GM13976 (cell line): Measurements from ENCODE around the gene SRGAP1.
"Not testable (repeated sequence)": the region's sequence is repeated elsewhere in the genome, so short reads cannot be mapped to it uniquely, and the experiment has no call there.

Source experiments
- DNase-seq: peaks from one replicate; pipeline ENCODE4 v3.0.0; 2012; ENCODE audit warnings: low spot score
- in situ Hi-C: fragments of 300-500 bp; cut with MboI; formaldehyde crosslinking; loops from one replicate; pipeline ENCODE4 v1.12.0; 2022; ENCODE audit warnings: low sequenced_read_pairs, mixed read lengths, inconsistent platforms; ENCODE audit not compliant: unreplicated experiment
- TF ChIP-seq, protein P1 (sequence below): IDR thresholded peaks from 2 replicates; pipeline ENCODE4 v1.5.1; 2012; ENCODE audit warnings: borderline replicate concordance, mild to moderate bottlenecking; ENCODE audit not compliant: insufficient read depth; ENCODE audit errors: extremely low read depth, missing control alignments, control extremely low read depth

SRGAP1 gene

GRCh38 chr12:63874897-63875480, 30.5 kb downstream of the SRGAP1 start:
- no peak for DNase-seq
- in situ Hi-C loops: no loop called here
- TF ChIP-seq, protein P1, sequence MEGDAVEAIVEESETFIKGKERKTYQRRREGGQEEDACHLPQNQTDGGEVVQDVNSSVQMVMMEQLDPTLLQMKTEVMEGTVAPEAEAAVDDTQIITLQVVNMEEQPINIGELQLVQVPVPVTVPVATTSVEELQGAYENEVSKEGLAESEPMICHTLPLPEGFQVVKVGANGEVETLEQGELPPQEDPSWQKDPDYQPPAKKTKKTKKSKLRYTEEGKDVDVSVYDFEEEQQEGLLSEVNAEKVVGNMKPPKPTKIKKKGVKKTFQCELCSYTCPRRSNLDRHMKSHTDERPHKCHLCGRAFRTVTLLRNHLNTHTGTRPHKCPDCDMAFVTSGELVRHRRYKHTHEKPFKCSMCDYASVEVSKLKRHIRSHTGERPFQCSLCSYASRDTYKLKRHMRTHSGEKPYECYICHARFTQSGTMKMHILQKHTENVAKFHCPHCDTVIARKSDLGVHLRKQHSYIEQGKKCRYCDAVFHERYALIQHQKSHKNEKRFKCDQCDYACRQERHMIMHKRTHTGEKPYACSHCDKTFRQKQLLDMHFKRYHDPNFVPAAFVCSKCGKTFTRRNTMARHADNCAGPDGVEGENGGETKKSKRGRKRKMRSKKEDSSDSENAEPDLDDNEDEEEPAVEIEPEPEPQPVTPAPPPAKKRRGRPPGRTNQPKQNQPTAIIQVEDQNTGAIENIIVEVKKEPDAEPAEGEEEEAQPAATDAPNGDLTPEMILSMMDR: no peak

DNA sequence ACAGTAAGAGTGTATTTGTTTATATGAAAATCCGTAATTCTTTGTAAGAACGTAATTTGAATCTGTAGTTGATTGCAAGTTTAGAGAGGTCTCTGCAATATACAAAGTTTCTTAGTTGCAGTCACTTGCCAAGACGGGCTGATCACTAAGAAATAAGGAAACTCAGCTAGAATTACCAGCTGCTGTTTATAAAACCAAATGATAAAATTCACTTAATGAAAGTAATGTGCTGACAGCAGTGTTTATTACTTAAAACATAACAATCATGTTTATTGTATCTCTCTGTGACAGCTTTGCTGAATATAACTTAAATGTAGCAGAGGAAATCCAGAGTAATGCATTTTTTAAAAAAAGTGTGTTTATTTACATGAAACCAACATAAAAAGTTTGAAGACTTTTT, 31.2 kb downstream of the SRGAP1 start:
- in situ Hi-C loops: no loop called here
- TF ChIP-seq, protein P1: no peak

GRCh38 chr12:63876980-63877379, 32.5 kb downstream of the SRGAP1 start:
- TF ChIP-seq, protein P1: no peak
- no peak for DNase-seq
- in situ Hi-C loops: no loop called here

More for the DNA sequence above, 31.2 kb downstream of the SRGAP1 start:
- no peak for DNase-seq

DNA sequence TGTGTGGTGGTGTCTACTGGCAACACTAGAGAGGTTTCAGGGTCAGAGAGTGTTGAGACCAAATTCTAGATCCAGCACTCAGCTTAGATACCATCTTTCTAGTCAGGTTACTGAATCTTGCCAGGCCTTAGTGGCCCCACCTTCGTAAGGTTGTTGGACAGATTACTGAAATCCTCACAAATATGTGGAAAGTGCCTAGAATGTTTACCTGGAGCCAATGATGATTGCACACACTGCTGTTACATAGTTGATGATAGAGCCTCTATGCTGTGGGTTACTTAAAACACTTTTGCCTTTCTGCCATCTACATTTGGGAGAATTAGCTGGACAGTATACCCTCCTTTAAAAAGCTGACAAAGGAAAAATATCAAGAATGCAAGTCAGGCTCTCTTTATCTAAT, 33.2 kb downstream of the SRGAP1 start:
- TF ChIP-seq, protein P1: no peak
- in situ Hi-C loops: no loop called here
- DNase-seq: no peak

DNA sequence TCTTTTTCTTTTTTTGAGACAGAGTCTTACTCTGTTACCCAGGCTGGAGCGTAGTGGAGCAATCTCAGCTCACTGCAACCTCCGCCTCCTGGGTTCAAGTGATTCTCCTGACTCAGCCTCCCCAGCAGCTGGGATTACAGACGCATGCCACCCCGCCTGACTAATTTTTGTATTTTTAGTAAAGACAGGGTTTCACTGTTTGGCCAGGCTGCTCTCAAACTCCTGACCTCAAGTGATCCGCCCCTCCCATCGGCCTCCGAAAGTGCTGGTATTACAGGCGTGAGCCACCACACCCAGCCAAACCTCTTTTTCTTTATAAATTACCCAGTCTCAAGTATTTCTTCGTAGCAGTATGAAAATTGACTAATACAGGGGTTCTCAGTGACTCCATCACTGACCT, 35.7 kb downstream of the SRGAP1 start:
- DNase-seq, in situ Hi-C loops: not testable (repeated sequence)

- DNase-seq: no peak
- in situ Hi-C loops: no loop called here
- TF ChIP-seq, protein P1: no peak
These were observed 36.3 kb downstream of the SRGAP1 start for GRCh38 chr12:63880742-63881263.

DNA sequence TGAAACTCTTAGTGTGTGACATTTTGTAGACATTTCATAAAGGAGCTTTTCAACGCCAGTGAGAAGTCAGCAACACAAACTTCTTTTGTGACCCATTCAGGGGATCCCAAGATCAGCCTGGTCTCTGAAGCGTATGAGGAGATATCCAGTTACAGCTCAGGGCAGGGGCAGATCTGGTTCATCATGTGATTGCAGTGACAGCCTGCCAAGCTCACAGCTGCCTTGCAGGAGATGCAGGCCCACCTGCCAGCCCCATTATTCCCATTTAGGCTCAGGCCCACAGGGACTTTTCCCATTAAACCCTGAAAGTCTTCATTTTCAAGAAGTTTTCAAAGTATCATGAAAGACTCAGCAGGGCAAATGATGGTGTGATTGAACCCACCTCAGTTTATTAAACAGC, 38.3 kb downstream of the SRGAP1 start:
- DNase-seq: no peak
- TF ChIP-seq, protein P1: no peak
- in situ Hi-C loops: no loop called here
